GM12865 (cell line): ENCODE results near the gene AOC2.

Source experiments
- DNase-seq: peaks from one replicate; pipeline ENCODE4 v3.0.0; 2010; ENCODE audit warnings: low read depth
- H3K4me3 ChIP-seq: 2 replicates; pipeline ENCODE4 v1.5.1; 2011; ENCODE audit warnings: mild to moderate bottlenecking, low read depth, low read length, control low read depth
- CTCF ChIP-seq: IDR thresholded peaks from 2 replicates; pipeline ENCODE4 v1.5.1; 2011; ENCODE audit warnings: low read length, control low read depth, low read depth, inconsistent platforms; ENCODE audit not compliant: insufficient read depth; ENCODE audit errors: missing control alignments

The AOC2 gene

GRCh38 chr17:42798383-42799380 lies 45.7 kb upstream of the AOC2 start, which contains the start of the genes CNTD1 and COA3:
CNTD1 (plus strand) TSS chr17:42798861; CDS start chr17:42799068, 207 bp downstream.
COA3 (minus strand) TSS chr17:42798704; CDS start chr17:42798681, 23 bp downstream.
- DNase-seq: peak; percentile 89
- TF ChIP-seq CTCF: no peak
- H3K4me3 ChIP-seq: peak within 1 kb of the TSS; percentile 80

- no peak for TF ChIP-seq CTCF
- no peak overlapping the region for H3K4me3 ChIP-seq
- no peak for DNase-seq
Measured at GRCh38 chr17:42803074-42803883, 41.1 kb upstream of the AOC2 start.

GRCh38 chr17:42804918-42805367 lies 39.4 kb upstream of the AOC2 start:
- no peak for DNase-seq
- no peak overlapping the region for H3K4me3 ChIP-seq
- TF ChIP-seq CTCF: no peak

- no peak for TF ChIP-seq CTCF
- no peak for DNase-seq
- H3K4me3 ChIP-seq: no peak overlapping the region
Measured at GRCh38 chr17:42806249-42806648, 38.1 kb upstream of the AOC2 start.

GRCh38 chr17:42809250-42809649 lies 35.1 kb upstream of the AOC2 start:
- H3K4me3 ChIP-seq: no peak overlapping the region
- no peak for DNase-seq
- no peak for TF ChIP-seq CTCF

- no peak overlapping the region for H3K4me3 ChIP-seq
- TF ChIP-seq CTCF: no peak
- DNase-seq: no peak
Measured at GRCh38 chr17:42814633-42815399, 29.6 kb upstream of the AOC2 start.
